Ramos (cell line): ENCODE data around the gene CCNG2.

ENCODE experiments used
- in situ Hi-C: fragments of 300-500 bp; cut with MboI; formaldehyde crosslinking; loops from one replicate; pipeline ENCODE4 v1.14.3; 2022; ENCODE audit warnings: low sequenced_read_pairs; ENCODE audit not compliant: unreplicated experiment

Gene CCNG2

GRCh38 chr4:77174426-77174825 is 17.4 kb downstream of the CCNG2 start:
- in situ Hi-C loops = no loop called here

- in situ Hi-C loops = no loop called here
Observed at GRCh38 chr4:77175201-77175611, 18.2 kb downstream of the CCNG2 start.

- in situ Hi-C loops = no loop called here
Observed at GRCh38 chr4:77176640-77177039, 19.6 kb downstream of the CCNG2 start.

- in situ Hi-C loops = no loop called here
Observed at GRCh38 chr4:77177199-77177598, 20.2 kb downstream of the CCNG2 start.

GRCh38 chr4:77178560-77178959 is 21.6 kb downstream of the CCNG2 start:
- in situ Hi-C loops = no loop called here

- in situ Hi-C loops = no loop called here
Observed at GRCh38 chr4:77179519-77179918, 22.5 kb downstream of the CCNG2 start.

- in situ Hi-C loops = no loop called here
Observed at GRCh38 chr4:77181720-77182119, 24.7 kb downstream of the CCNG2 start.

- in situ Hi-C loops = no loop called here
Observed at GRCh38 chr4:77183777-77184420, 26.9 kb downstream of the CCNG2 start.

GRCh38 chr4:77184974-77185373 is 28.0 kb downstream of the CCNG2 start:
- in situ Hi-C loops = no loop called here

- in situ Hi-C loops = no loop called here
Observed at GRCh38 chr4:77185686-77186085, 28.7 kb downstream of the CCNG2 start.

- in situ Hi-C loops = no loop called here
Observed at GRCh38 chr4:77187322-77187721, 30.3 kb downstream of the CCNG2 start.

- in situ Hi-C loops = no loop called here
Observed at GRCh38 chr4:77188498-77189220, 31.7 kb downstream of the CCNG2 start.

- in situ Hi-C loops = no loop called here
Observed at GRCh38 chr4:77189412-77189811, 32.4 kb downstream of the CCNG2 start.

GRCh38 chr4:77190053-77190452 is 33.0 kb downstream of the CCNG2 start:
- in situ Hi-C loops = loop anchor here (5.0 kb wide), 1 partner anchor 93 kb away; no protein-coding TSS in a partner anchor

GRCh38 chr4:77193046-77193445 is 36.0 kb downstream of the CCNG2 start:
- in situ Hi-C loops = loop anchor here (5.0 kb wide), 1 partner anchor 96 kb away; no protein-coding TSS in a partner anchor

- in situ Hi-C loops = loop anchor here (5.0 kb wide), 1 partner anchor 96 kb away; no protein-coding TSS in a partner anchor
Observed at GRCh38 chr4:77193511-77194102, 36.6 kb downstream of the CCNG2 start.

GRCh38 chr4:77194366-77194765 is 37.4 kb downstream of the CCNG2 start:
- in situ Hi-C loops = loop anchor here (5.0 kb wide), 1 partner anchor 97 kb away; no protein-coding TSS in a partner anchor

GRCh38 chr4:77194989-77195388 is 38.0 kb downstream of the CCNG2 start:
- in situ Hi-C loops = loop anchor here (5.0 kb wide), 1 partner anchor 98 kb away; no protein-coding TSS in a partner anchor

GRCh38 chr4:77196866-77197265 is 39.9 kb downstream of the CCNG2 start:
- in situ Hi-C loops = no loop called here

GRCh38 chr4:77197361-77197760 is 40.4 kb downstream of the CCNG2 start:
- in situ Hi-C loops = no loop called here

GRCh38 chr4:77197831-77198230 is 40.8 kb downstream of the CCNG2 start:
- in situ Hi-C loops = no loop called here
